Measurements from ENCODE around the gene LRRFIP1.
"Not testable (repeated sequence)": the region's sequence is repeated elsewhere in the genome, so short reads cannot be mapped to it uniquely, and the experiment has no call there.

Gene LRRFIP1

GRCh38 chr2:237760506-237761502 is 133.4 kb downstream of the LRRFIP1 start:
- Mint-ChIP-seq H3K9me3 (no peaks in the 10 kb centered on the region), H3K4me1 (no peaks in the 10 kb centered on the region), H3K36me3 (ENCODE audit: low read depth) (peaks cover 61% of the 10 kb centered on the region), H3K4me3 (no peak overlapping the region), H3K27ac (no peak overlapping the region), H3K27me3 (ENCODE audit: low read depth) (no peaks in the 10 kb centered on the region)
- TF ChIP-seq, protein P1, sequence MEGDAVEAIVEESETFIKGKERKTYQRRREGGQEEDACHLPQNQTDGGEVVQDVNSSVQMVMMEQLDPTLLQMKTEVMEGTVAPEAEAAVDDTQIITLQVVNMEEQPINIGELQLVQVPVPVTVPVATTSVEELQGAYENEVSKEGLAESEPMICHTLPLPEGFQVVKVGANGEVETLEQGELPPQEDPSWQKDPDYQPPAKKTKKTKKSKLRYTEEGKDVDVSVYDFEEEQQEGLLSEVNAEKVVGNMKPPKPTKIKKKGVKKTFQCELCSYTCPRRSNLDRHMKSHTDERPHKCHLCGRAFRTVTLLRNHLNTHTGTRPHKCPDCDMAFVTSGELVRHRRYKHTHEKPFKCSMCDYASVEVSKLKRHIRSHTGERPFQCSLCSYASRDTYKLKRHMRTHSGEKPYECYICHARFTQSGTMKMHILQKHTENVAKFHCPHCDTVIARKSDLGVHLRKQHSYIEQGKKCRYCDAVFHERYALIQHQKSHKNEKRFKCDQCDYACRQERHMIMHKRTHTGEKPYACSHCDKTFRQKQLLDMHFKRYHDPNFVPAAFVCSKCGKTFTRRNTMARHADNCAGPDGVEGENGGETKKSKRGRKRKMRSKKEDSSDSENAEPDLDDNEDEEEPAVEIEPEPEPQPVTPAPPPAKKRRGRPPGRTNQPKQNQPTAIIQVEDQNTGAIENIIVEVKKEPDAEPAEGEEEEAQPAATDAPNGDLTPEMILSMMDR (IDR thresholded peaks at IDR 0.05; ENCODE audit: unreplicated experiment in 3 of 3), result no peak

DNA sequence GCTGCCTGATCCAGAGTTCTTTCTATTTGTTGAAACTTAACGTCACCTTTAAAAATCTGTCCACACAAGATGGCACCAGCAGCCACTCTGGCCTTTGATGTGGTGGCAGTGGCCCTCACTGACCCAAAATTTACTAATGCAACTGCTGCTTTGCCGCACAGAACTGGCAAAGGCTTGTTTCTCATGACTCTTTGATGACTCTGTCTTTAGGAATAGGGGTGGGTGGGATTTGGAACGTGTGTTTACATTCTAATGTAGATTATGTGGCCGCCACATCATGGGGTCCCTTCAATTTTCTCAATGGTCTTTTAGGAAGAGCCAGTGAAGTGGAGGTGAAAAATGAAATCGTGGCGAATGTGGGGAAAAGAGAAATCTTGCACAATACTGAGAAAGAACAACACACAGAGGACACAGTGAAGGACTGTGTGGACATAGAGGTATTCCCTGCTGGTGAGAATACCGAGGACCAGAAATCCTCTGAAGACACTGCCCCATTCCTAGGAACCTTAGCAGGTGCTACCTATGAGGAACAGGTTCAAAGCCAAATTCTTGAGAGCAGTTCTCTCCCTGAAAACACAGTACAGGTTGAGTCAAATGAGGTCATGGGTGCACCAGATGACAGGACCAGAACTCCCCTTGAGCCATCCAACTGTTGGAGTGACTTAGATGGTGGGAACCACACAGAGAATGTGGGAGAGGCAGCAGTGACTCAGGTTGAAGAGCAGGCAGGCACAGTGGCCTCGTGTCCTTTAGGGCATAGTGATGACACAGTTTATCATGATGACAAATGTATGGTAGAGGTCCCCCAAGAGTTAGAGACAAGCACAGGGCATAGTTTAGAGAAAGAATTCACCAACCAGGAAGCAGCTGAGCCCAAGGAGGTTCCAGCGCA is 135.2 kb downstream of the LRRFIP1 start:
- not testable (repeated sequence) for H3K27ac Mint-ChIP-seq; H3K9me3 Mint-ChIP-seq; H3K4me3 Mint-ChIP-seq; H3K4me1 Mint-ChIP-seq; H3K27me3 Mint-ChIP-seq (ENCODE audit: low read depth)
- peaks cover 53% of the 10 kb centered on the region for H3K36me3 Mint-ChIP-seq (ENCODE audit: low read depth)

GRCh38 chr2:237763812-237764211 is 136.4 kb downstream of the LRRFIP1 start:
- Mint-ChIP-seq H3K4me3 (no peak overlapping the region), H3K4me1 (no peaks in the 10 kb centered on the region), H3K9me3 (no peaks in the 10 kb centered on the region), H3K36me3 (ENCODE audit: low read depth) (peaks cover 43% of the 10 kb centered on the region), H3K27me3 (ENCODE audit: low read depth) (no peaks in the 10 kb centered on the region), H3K27ac (no peak overlapping the region)
- TF ChIP-seq, protein P1 (IDR thresholded peaks at IDR 0.05; ENCODE audit: unreplicated experiment in 3 of 3), result no peak

GRCh38 chr2:237765122-237765521 is 137.7 kb downstream of the LRRFIP1 start:
- not testable (repeated sequence) for H3K27ac Mint-ChIP-seq; H3K4me3 Mint-ChIP-seq; H3K27me3 Mint-ChIP-seq (ENCODE audit: low read depth); H3K9me3 Mint-ChIP-seq; H3K4me1 Mint-ChIP-seq
- H3K36me3 Mint-ChIP-seq (ENCODE audit: low read depth), result peaks cover 38% of the 10 kb centered on the region

- H3K27me3 Mint-ChIP-seq (ENCODE audit: low read depth), result no peaks in the 10 kb centered on the region
- no peak overlapping the region for H3K4me3 Mint-ChIP-seq
- no peaks in the 10 kb centered on the region for H3K4me1 Mint-ChIP-seq
- no peaks in the 10 kb centered on the region for H3K9me3 Mint-ChIP-seq
- TF ChIP-seq, protein P1 (IDR thresholded peaks at IDR 0.05; ENCODE audit: unreplicated experiment in 3 of 3), result no peak
- H3K36me3 Mint-ChIP-seq (ENCODE audit: low read depth), result peaks cover 35% of the 10 kb centered on the region
- no peak overlapping the region for H3K27ac Mint-ChIP-seq
These were observed 138.5 kb downstream of the LRRFIP1 start for GRCh38 chr2:237765875-237766274.

GRCh38 chr2:237766340-237766739 is 139.0 kb downstream of the LRRFIP1 start:
- peaks cover 37% of the 10 kb centered on the region for H3K36me3 Mint-ChIP-seq (ENCODE audit: low read depth)
- no peaks in the 10 kb centered on the region for H3K9me3 Mint-ChIP-seq
- H3K4me3 Mint-ChIP-seq, result no peak overlapping the region
- H3K27ac Mint-ChIP-seq, result no peak overlapping the region
- no peaks in the 10 kb centered on the region for H3K4me1 Mint-ChIP-seq
- TF ChIP-seq, protein P1 (IDR thresholded peaks at IDR 0.05; ENCODE audit: unreplicated experiment in 3 of 3), result no peak
- H3K27me3 Mint-ChIP-seq (ENCODE audit: low read depth), result no peaks in the 10 kb centered on the region
